Neural cell (in vitro differentiated cells): ENCODE results near the gene SP3. TPM values are rescaled to one million over a fixed set of nuclear protein-coding genes. Genes with fewer than 3 reads are reported as not detected.

Experiments used
- H2AFZ ChIP-seq: fragments of 200-600, 300-800 bp; sonication (generic), shearing (Covaris generic); 2 replicates; pipeline ENCODE4 v1.6.0; 2014; ENCODE audit warnings: low read depth, mild to moderate bottlenecking, antibody characterized with exemption, low read length, moderate library complexity
- H3F3A ChIP-seq: fragments of 200-600 bp; shearing (Covaris generic); 2 replicates; pipeline ENCODE4 v1.6.1; 2016; ENCODE audit warnings: mild to moderate bottlenecking, moderate library complexity, mixed read lengths, antibody characterized with exemption, low read length; ENCODE audit not compliant: insufficient read depth, poor library complexity, severe bottlenecking
- H3K27ac ChIP-seq: fragments of 200-600, 300-800 bp; sonication (generic), shearing (Covaris generic); 2 replicates; pipeline ENCODE4 v1.5.1; 2014; ENCODE audit warnings: mild to moderate bottlenecking, low read length, moderate library complexity
- H3K27me3 ChIP-seq: fragments of 300-800, 200-600 bp; sonication (generic), shearing (Covaris generic); 2 replicates; pipeline ENCODE4 v1.6.0; 2014; ENCODE audit warnings: mild to moderate bottlenecking, low read depth, low read length, moderate library complexity; ENCODE audit not compliant: insufficient read depth
- H3K36me3 ChIP-seq: fragments of 300-800, 200-600 bp; sonication (generic), shearing (Covaris generic); 2 replicates; pipeline ENCODE4 v1.5.1; 2014; ENCODE audit warnings: mild to moderate bottlenecking, antibody characterized with exemption, low read length, moderate library complexity; ENCODE audit not compliant: insufficient read depth
- H3K4me2 ChIP-seq: fragments of 300-800, 200-600 bp; sonication (generic), shearing (Covaris generic); 2 replicates; pipeline ENCODE4 v1.6.0; 2014; ENCODE audit warnings: mild to moderate bottlenecking, low read length
- H3K4me3 ChIP-seq: fragments of 300-800, 200-600 bp; sonication (generic), shearing (Covaris generic); 2 replicates; pipeline ENCODE4 v1.5.1; 2014; ENCODE audit warnings: mild to moderate bottlenecking, low read length, moderate library complexity
- H3K79me2 ChIP-seq: fragments of 200-600 bp; shearing (Covaris generic); replicated peaks from 2 replicates; pipeline ENCODE4 v1.6.0; 2014; ENCODE audit warnings: mild to moderate bottlenecking, low read length, moderate library complexity; ENCODE audit not compliant: insufficient read depth
- H3K9ac ChIP-seq: fragments of 300-800, 200-600 bp; sonication (generic), shearing (Covaris generic); 2 replicates; pipeline ENCODE4 v1.6.1; 2016; ENCODE audit warnings: mild to moderate bottlenecking, low read length, mixed read lengths
- H3K9me2 ChIP-seq: fragments of 200-600 bp; shearing (Covaris generic); 2 replicates; pipeline ENCODE4 v1.6.1; 2016; ENCODE audit warnings: mild to moderate bottlenecking, low read length, mixed read lengths; ENCODE audit not compliant: insufficient read depth
- H3K9me3 ChIP-seq: fragments of 200-600, 300-800 bp; sonication (generic), shearing (Covaris generic); 2 replicates; pipeline ENCODE4 v1.6.1; 2016; ENCODE audit warnings: mild to moderate bottlenecking, mixed run types, low read length, moderate library complexity, mixed read lengths
- H4K20me1 ChIP-seq: fragments of 200-600 bp; shearing (Covaris generic); 2 replicates; pipeline ENCODE4 v1.6.1; 2016; ENCODE audit warnings: mild to moderate bottlenecking, mixed run types; ENCODE audit not compliant: insufficient read depth
- CTCF ChIP-seq: fragments of 450-650 bp; IDR thresholded peaks from 2 replicates; pipeline ENCODE4 v1.5.1; 2014; ENCODE audit warnings: antibody characterized with exemption, mild to moderate bottlenecking, moderate library complexity; ENCODE audit not compliant: poor library complexity, severe bottlenecking
- EP300 ChIP-seq: fragments of 450-650 bp; conservative IDR thresholded peaks from 2 replicates; pipeline ENCODE4 v1.6.1; 2014; ENCODE audit warnings: antibody characterized with exemption, mild to moderate bottlenecking, moderate library complexity; ENCODE audit not compliant: poor library complexity, severe bottlenecking
- EZH2 ChIP-seq: fragments of 200-600, 300-800 bp; shearing (Covaris generic), sonication (generic); IDR thresholded peaks from 2 replicates; pipeline ENCODE4 v1.6.1; 2014; ENCODE audit warnings: antibody characterized with exemption, low read length, borderline replicate concordance, mild to moderate bottlenecking; ENCODE audit not compliant: insufficient read depth, poor library complexity, severe bottlenecking
- MXI1 ChIP-seq: fragments of 450-650 bp; conservative IDR thresholded peaks from 2 replicates; pipeline ENCODE4 v1.6.1; 2014; ENCODE audit warnings: antibody characterized with exemption, mild to moderate bottlenecking; ENCODE audit not compliant: poor library complexity, severe bottlenecking
- POLR2AphosphoS5 ChIP-seq: IDR thresholded peaks from 2 replicates; pipeline ENCODE4 v1.6.1; 2012
- RAD21 ChIP-seq: fragments of 450-650 bp; conservative IDR thresholded peaks from 2 replicates; pipeline ENCODE4 v1.6.1; 2014; ENCODE audit warnings: antibody characterized with exemption, mild to moderate bottlenecking, moderate library complexity
- SMC3 ChIP-seq: fragments of 450-650 bp; conservative IDR thresholded peaks from 2 replicates; pipeline ENCODE4 v1.6.1; 2014; ENCODE audit warnings: antibody characterized with exemption, mild to moderate bottlenecking, moderate library complexity; ENCODE audit not compliant: poor library complexity
- TAF1 ChIP-seq: IDR thresholded peaks from 2 replicates; pipeline ENCODE4 v1.6.1; 2012; ENCODE audit warnings: low read depth
- polyA plus RNA-seq: library from polyadenylated mRNA; depleted of rRNA; stranded (reverse); fragments of >200 nt; gene quantifications from 2 replicates; pipeline ENCODE4 v1.2.3, GENCODE V29; 2014
- TF ChIP-seq, protein P1 (sequence below): IDR thresholded peaks from 2 replicates; pipeline ENCODE4 v1.6.1; 2012; ENCODE audit warnings: borderline replicate concordance

The SP3 gene
- polyA plus RNA-seq, 1 donor from 2014 or later = 57.8 TPM

DNA sequence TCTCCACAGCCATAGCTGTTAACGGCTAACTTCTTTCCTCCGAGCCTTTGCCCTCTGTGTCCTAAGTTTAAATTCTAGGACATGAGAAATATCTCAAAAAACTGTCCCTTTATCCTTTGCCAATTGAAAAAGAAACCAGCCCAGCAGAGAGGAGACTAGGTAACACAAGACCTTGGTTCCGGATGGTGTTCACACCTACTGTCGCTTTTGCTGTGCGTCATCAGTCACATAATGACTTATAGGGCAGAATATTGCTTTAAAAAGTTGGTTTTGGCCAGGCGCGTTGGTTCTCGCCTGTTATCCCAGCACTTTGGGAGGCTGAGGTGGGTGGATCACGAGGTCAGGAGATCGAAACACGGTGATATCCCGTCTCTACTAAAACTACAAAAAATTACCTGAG is 66.2 kb downstream of the SP3 start:
- Histone ChIP-seq H3K9me2 (no peaks in the 10 kb centered on the region), H3F3A (no peaks in the 10 kb centered on the region), H3K4me3 (no peak overlapping the region), H3K9me3 (no peaks in the 10 kb centered on the region), H3K27me3 (no peaks in the 10 kb centered on the region), H3K36me3 (no peaks in the 10 kb centered on the region), H2AFZ (no peak overlapping the region), H4K20me1 (no peaks in the 10 kb centered on the region), H3K4me2 (no peak overlapping the region), H3K27ac (no peak overlapping the region), H3K79me2 (no peaks in the 10 kb centered on the region), H3K9ac (no peak overlapping the region)
- TF ChIP-seq RAD21 (no peak), MXI1 (no peak), EZH2 (no peak), SMC3 (no peak), EP300 (no peak), CTCF (no peak), POLR2AphosphoS5 (no peak), TAF1 (no peak)
- TF ChIP-seq, protein P1, sequence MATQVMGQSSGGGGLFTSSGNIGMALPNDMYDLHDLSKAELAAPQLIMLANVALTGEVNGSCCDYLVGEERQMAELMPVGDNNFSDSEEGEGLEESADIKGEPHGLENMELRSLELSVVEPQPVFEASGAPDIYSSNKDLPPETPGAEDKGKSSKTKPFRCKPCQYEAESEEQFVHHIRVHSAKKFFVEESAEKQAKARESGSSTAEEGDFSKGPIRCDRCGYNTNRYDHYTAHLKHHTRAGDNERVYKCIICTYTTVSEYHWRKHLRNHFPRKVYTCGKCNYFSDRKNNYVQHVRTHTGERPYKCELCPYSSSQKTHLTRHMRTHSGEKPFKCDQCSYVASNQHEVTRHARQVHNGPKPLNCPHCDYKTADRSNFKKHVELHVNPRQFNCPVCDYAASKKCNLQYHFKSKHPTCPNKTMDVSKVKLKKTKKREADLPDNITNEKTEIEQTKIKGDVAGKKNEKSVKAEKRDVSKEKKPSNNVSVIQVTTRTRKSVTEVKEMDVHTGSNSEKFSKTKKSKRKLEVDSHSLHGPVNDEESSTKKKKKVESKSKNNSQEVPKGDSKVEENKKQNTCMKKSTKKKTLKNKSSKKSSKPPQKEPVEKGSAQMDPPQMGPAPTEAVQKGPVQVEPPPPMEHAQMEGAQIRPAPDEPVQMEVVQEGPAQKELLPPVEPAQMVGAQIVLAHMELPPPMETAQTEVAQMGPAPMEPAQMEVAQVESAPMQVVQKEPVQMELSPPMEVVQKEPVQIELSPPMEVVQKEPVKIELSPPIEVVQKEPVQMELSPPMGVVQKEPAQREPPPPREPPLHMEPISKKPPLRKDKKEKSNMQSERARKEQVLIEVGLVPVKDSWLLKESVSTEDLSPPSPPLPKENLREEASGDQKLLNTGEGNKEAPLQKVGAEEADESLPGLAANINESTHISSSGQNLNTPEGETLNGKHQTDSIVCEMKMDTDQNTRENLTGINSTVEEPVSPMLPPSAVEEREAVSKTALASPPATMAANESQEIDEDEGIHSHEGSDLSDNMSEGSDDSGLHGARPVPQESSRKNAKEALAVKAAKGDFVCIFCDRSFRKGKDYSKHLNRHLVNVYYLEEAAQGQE = no peak

DNA sequence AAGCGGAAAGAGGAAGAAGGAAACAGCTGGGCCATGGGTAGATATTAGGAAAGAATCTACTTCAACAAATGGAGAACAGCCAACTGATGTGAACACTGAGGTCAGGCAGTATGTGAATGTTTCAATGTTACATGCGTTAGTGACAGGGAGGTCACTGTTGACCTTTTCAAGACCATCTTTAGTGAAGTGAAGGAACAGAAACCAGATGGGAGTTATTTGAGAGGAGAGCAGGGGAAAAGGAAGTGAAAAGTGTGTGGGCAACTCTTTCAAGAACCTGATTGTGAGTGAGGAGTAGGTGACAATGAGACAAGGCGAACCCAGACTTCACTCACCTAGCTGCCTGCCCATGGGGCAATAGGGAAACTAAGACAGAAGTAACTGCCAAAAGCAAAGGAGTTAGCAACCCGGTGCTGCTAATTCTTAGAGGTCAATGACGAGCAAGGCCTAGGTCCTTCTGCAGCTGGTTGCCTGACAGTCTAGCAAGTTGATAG is 67.0 kb downstream of the SP3 start:
- no peaks in the 10 kb centered on the region for H3K9me3 ChIP-seq
- H3K27ac ChIP-seq = no peak overlapping the region
- H3K4me3 ChIP-seq = no peak overlapping the region
- H3K79me2 ChIP-seq = no peaks in the 10 kb centered on the region
- H3K36me3 ChIP-seq = no peaks in the 10 kb centered on the region
- no peaks in the 10 kb centered on the region for H3K9me2 ChIP-seq
- H2AFZ ChIP-seq = no peak overlapping the region
- no peak overlapping the region for H3K4me2 ChIP-seq
- no peaks in the 10 kb centered on the region for H4K20me1 ChIP-seq
- no peaks in the 10 kb centered on the region for H3F3A ChIP-seq
- no peak overlapping the region for H3K9ac ChIP-seq
- no peaks in the 10 kb centered on the region for H3K27me3 ChIP-seq
- TF ChIP-seq POLR2AphosphoS5 = no peak
- no peak for TF ChIP-seq TAF1
- no peak for TF ChIP-seq RAD21
- TF ChIP-seq MXI1 = no peak
- no peak for TF ChIP-seq CTCF
- no peak for TF ChIP-seq EZH2
